K562 (cell line): ENCODE results near the gene PAXIP1. TPM values are rescaled to one million over a fixed set of nuclear protein-coding genes. Genes with fewer than 3 reads are reported as not detected.

ENCODE experiments used
- ATAC-seq: fragments of 200-7000 bp; cut with Tn5 transposase; 3 replicates; pipeline ENCODE4 v1.9.1; 2020; ENCODE audit warnings: moderate library complexity
- BruUV-seq: library from RNA; stranded (reverse); fragments of 400-500 nt; replicated peaks from 2 replicates; lab custom pipeline; 2021; lab: Mats Ljungman, UMichigan
- CTCF ChIA-PET: fragments of 300-600 bp; formaldehyde crosslinking; extraction: SDS; loops from one replicate; lab custom pipeline; 2021; ENCODE audit warnings: low intra/inter-chr PET ratio; lab: Yijun Ruan, JAX
- POLR2A ChIA-PET: fragments of 300-600, 350-650 bp; sonication (Branson Sonifier 250); formaldehyde crosslinking; extraction: SDS; loops from one replicate; lab custom pipeline; 2021; ENCODE audit warnings: antibody characterized with exemption, inconsistent platforms; lab: Yijun Ruan, JAX
- DNase-seq, 4 experiments: peaks; one replicate each; pipeline versions ENCODE4 v3.0.0 to v3.0.0-alpha.2; 2011 to 2018; ENCODE audit warnings: low spot score in 3 of 4, mixed read lengths in 3 of 4; ENCODE audit errors: extremely low read depth in 1 of 4
- FAIRE-seq: peaks from 2 replicates; lab custom pipeline; 2011; peaks lifted over from hg19 to GRCh38; lab: Jason Lieb, UNC
- H2AFZ ChIP-seq: 2 replicates; pipeline ENCODE4 v1.6.0; 2011; ENCODE audit warnings: low read depth, low read length, control low read depth, inconsistent platforms
- H3K27ac ChIP-seq: fragments of 200-600 bp; 3 replicates; pipeline ENCODE4 v1.8.0; 2011; ENCODE audit warnings: low read depth, mild to moderate bottlenecking, control low read depth, inconsistent platforms, low read length, moderate library complexity, mixed read lengths; ENCODE audit errors: extremely low read depth
- H3K27me3 ChIP-seq, 2 experiments: fragments of 300-600 bp in 1 of 2; 2 replicates in 1 of 2; 3 replicates in 1 of 2; pipeline versions ENCODE4 v1.6.0 to v1.8.0; 2011; ENCODE audit warnings: inconsistent platforms in 2 of 2, low read length in 2 of 2, mild to moderate bottlenecking in 1 of 2, mixed read lengths in 1 of 2, moderate library complexity in 1 of 2; ENCODE audit not compliant: control insufficient read depth in 2 of 2, insufficient read depth in 2 of 2
- H3K36me3 ChIP-seq: fragments of 300-600 bp; 3 replicates; pipeline ENCODE4 v1.8.0; 2011; ENCODE audit warnings: mild to moderate bottlenecking, low read length, inconsistent platforms; ENCODE audit not compliant: control insufficient read depth, insufficient read depth
- H3K4me1 ChIP-seq, 2 experiments: fragments of 200-600 bp in 1 of 2; replicated peaks in 1 of 2; 2 replicates in 1 of 2; 3 replicates in 1 of 2; pipeline versions ENCODE4 v1.5.1 to v1.8.0; 2011; ENCODE audit warnings: inconsistent platforms in 2 of 2, low read length in 2 of 2, mild to moderate bottlenecking in 1 of 2, mixed read lengths in 1 of 2, moderate library complexity in 1 of 2; ENCODE audit not compliant: control insufficient read depth in 2 of 2, insufficient read depth in 2 of 2
- H3K4me2 ChIP-seq: 2 replicates; pipeline ENCODE4 v1.6.1; 2011; ENCODE audit warnings: low read length, control low read depth, inconsistent platforms, mixed read lengths; ENCODE audit not compliant: insufficient read depth
- H3K4me3 ChIP-seq: fragments of 200-600 bp; sonication (generic), shearing (Covaris generic); 2 replicates; pipeline ENCODE4 v1.5.1; 2016; ENCODE audit warnings: control low read depth, inconsistent platforms
- H3K79me2 ChIP-seq: fragments of 200-600 bp; 3 replicates; pipeline ENCODE4 v1.8.0; 2011; ENCODE audit warnings: low read length, inconsistent platforms; ENCODE audit not compliant: control insufficient read depth, insufficient read depth
- H3K9ac ChIP-seq, 2 experiments: 2 replicates each; pipeline versions ENCODE4 v1.6.0 to v1.6.1; 2011; ENCODE audit warnings: low read depth in 2 of 2, low read length in 2 of 2, control low read depth in 1 of 2, inconsistent platforms in 1 of 2, mild to moderate bottlenecking in 1 of 2, mixed read lengths in 1 of 2; ENCODE audit not compliant: insufficient read depth in 1 of 2
- H3K9me1 ChIP-seq: one replicate; pipeline ENCODE4 v1.6.0; 2011; ENCODE audit warnings: inconsistent platforms, mild to moderate bottlenecking, low read length, moderate library complexity; ENCODE audit not compliant: control insufficient read depth, insufficient read depth
- H3K9me3 ChIP-seq: replicated peaks from 2 replicates; pipeline ENCODE4 v1.5.1; 2011; ENCODE audit warnings: low read depth, low read length, inconsistent platforms; ENCODE audit not compliant: control insufficient read depth, insufficient read depth
- H4K20me1 ChIP-seq: replicated peaks from 2 replicates; pipeline ENCODE4 v1.6.1; 2011; ENCODE audit warnings: low read length, inconsistent platforms, mixed read lengths; ENCODE audit not compliant: control insufficient read depth, insufficient read depth
- ARID1B ChIP-seq: fragments of 450-650 bp; IDR thresholded peaks from 2 replicates; pipeline ENCODE4 v1.6.1; 2016; ENCODE audit warnings: antibody characterized with exemption, mild to moderate bottlenecking, inconsistent platforms
- CXXC5 ChIP-seq: fragments of 250-450 bp; sonication (Bioruptor Pico); IDR thresholded peaks from 2 replicates; pipeline ENCODE4 v1.8.0; 2022; ENCODE audit warnings: inconsistent platforms, mild to moderate bottlenecking, moderate library complexity
- PTTG1 ChIP-seq: fragments of 450-650 bp; IDR thresholded peaks from 2 replicates; pipeline ENCODE4 v1.6.1; 2016; ENCODE audit warnings: low read depth, mild to moderate bottlenecking, missing genetic modification characterization, missing compliant biosample characterization
- RBBP5 ChIP-seq: fragments of 200-600 bp; sonication (generic); IDR thresholded peaks from 2 replicates; pipeline ENCODE4 v1.6.1; 2012; ENCODE audit warnings: borderline replicate concordance, mild to moderate bottlenecking, low read length, control low read depth, inconsistent platforms; ENCODE audit not compliant: insufficient read depth, poor library complexity, severe bottlenecking
- SRSF3 ChIP-seq: fragments of 200-400 bp; formaldehyde crosslinking; IDR thresholded peaks from 2 replicates; pipeline ENCODE4 v1.6.1; 2016; ENCODE audit warnings: mild to moderate bottlenecking, low read length, moderate library complexity; ENCODE audit not compliant: insufficient read depth
- TRIM24 ChIP-seq, 2 experiments: fragments of 450-650 bp; IDR thresholded peaks; 2 replicates each; pipeline ENCODE4 v1.6.1; 2016
- ZC3H4 ChIP-seq: sonication (generic); formaldehyde crosslinking; IDR thresholded peaks from 2 replicates; pipeline ENCODE4 v1.9.0; 2021; ENCODE audit warnings: missing genetic modification reagents, borderline replicate concordance
- ZNF232 ChIP-seq: sonication (generic); formaldehyde crosslinking; IDR thresholded peaks from 2 replicates; pipeline ENCODE4 v1.8.0; 2022; ENCODE audit warnings: mild to moderate bottlenecking, missing genetic modification reagents
- ZNF239 ChIP-seq: fragments of 250-450 bp; sonication (Bioruptor Pico); IDR thresholded peaks from 2 replicates; pipeline ENCODE4 v1.4.0; 2020; ENCODE audit warnings: mild to moderate bottlenecking
- ZNF583 ChIP-seq: fragments of 250-450 bp; sonication (Bioruptor Pico); IDR thresholded peaks from 2 replicates; pipeline ENCODE4 v1.4.0; 2020
- WGBS: fragments of 100-300 bp; shearing (Covaris generic); methylation state at CpG from one replicate; pipeline ENCODE4 v1.1.6; 2016; ENCODE audit warnings: low coverage, mixed read lengths; ENCODE audit not compliant: insufficient coverage; ENCODE audit errors: missing lambda C conversion rate; 5-methylcytosine and 5-hydroxymethylcytosine counted together
- in situ Hi-C: fragments of 300-500 bp; cut with MboI; formaldehyde crosslinking; loops from 4 replicates; pipeline ENCODE4 v1.15.0; 2018; ENCODE audit warnings: inconsistent platforms, mixed read lengths
- intact Hi-C: fragments of 100-400 bp; cut with micrococcal nuclease; formaldehyde crosslinking; loops from 2 replicates; pipeline ENCODE4 v1.14.2; 2022
- polyA plus RNA-seq, 8 experiments: library from polyadenylated mRNA; depleted of rRNA in 4 of 8; stranded (reverse) in 5 of 8; unstranded in 3 of 8; fragments of >200 nt; fragmentation: Nextera tagmentation in 2 of 8; fragmentation: Illumina TruSeq in 1 of 8; extraction: Ambion mirVana in 2 of 8; extraction: Trizol in 1 of 8; gene quantifications; 2 replicates each; pipeline versions ENCODE4 v1.2.1 to v1.2.3, GENCODE V29; 2011 to 2014; ENCODE audit warnings: inconsistent platforms in 1 of 8, missing spikeins in 1 of 8
- total RNA-seq, 7 experiments: library from RNA; depleted of rRNA in 6 of 7; stranded (reverse); fragments of >200 nt in 6 of 7; fragmentation: Illumina TruSeq in 2 of 7; extraction: Trizol in 2 of 7; gene quantifications; 2 replicates each; pipeline versions ENCODE4 v1.2.1 to v1.2.3, GENCODE V29; 2011 to 2021; ENCODE audit warnings: low replicate concordance in 1 of 7
- TF ChIP-seq, protein P1 (sequence below): fragments of 450-650 bp; IDR thresholded peaks from one replicate; pipeline ENCODE4 v1.6.1; 2018; ENCODE audit warnings: mild to moderate bottlenecking, moderate library complexity; ENCODE audit not compliant: partially characterized antibody
- TF ChIP-seq, protein P2 (sequence below): fragments of 250-450 bp; sonication (Bioruptor Pico); IDR thresholded peaks from 2 replicates; pipeline ENCODE4 v1.8.0; 2021; ENCODE audit warnings: moderate library complexity, mild to moderate bottlenecking, inconsistent platforms
- TF ChIP-seq, protein P3 (sequence below), 3 experiments: IDR thresholded peaks in 2 of 3; conservative IDR thresholded peaks in 1 of 3; 2 replicates each; pipeline ENCODE4 v1.5.1; 2011 to 2012; ENCODE audit warnings: low read length in 3 of 3, mild to moderate bottlenecking in 3 of 3, control low read depth in 2 of 3, improper control_type of control experiment in 1 of 3, inconsistent platforms in 1 of 3, low read depth in 1 of 3, mixed read lengths in 1 of 3, moderate library complexity in 1 of 3; ENCODE audit not compliant: insufficient read depth in 2 of 3

PAXIP1 gene
- total and polyA plus RNA-seq, 9 of the 15 experiments (the other 6 are each of a cell fraction or from before 2014, with no cell fraction given), result 9.7 to 37.9 (median 28.4) TPM

DNA sequence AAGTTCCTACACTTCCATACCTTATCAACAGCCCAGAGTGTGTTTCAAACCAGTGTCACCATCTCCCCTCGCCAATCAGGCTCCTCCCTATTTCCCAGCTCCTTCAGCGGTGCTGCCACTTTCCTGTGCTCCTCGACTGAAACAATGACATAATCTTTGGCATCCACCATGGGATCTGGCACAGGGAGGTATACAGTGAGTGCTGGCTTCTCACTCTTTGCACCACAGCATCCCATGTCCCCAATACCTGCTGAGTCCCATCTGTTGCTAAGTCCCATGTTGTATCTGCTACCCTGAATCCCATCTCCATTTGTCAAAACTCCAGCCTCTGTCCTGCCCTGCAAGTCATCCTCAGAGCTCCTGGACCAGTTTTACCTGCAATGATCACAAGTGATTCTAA, 15.4 kb downstream of the PAXIP1 start:
- no TSS peak for BruUV-seq
- 50% methylated on average over 3 of the region's 3 CpGs for WGBS
- no peak overlapping the region for H3K27ac ChIP-seq
- H3K9me1 ChIP-seq, result peaks cover 4% of the 10 kb centered on the region
- peaks cover 75% of the 10 kb centered on the region for H3K36me3 ChIP-seq
- FAIRE-seq (no peak), ATAC-seq (no peak), DNase-seq (no peak)
- H3K27me3 ChIP-seq, result no peaks in the 10 kb centered on the region
- H3K79me2 ChIP-seq, result peaks cover 3% of the 10 kb centered on the region; the same call in 1 of the 3 replicates
- intact Hi-C loops, result no loop called here
- 0 out of 2 replicates have a peak, but pooled peaks cover 3% of the 10 kb centered on the region for H4K20me1 ChIP-seq
- H3K9ac ChIP-seq, result no peak overlapping the region
- TF ChIP-seq ARID1B, result no peak
- TF ChIP-seq CXXC5 (CRISPR knock-in tag), result no peak
- no peak for TF ChIP-seq ZNF239 (CRISPR knock-in tag)
- TF ChIP-seq, protein P1, sequence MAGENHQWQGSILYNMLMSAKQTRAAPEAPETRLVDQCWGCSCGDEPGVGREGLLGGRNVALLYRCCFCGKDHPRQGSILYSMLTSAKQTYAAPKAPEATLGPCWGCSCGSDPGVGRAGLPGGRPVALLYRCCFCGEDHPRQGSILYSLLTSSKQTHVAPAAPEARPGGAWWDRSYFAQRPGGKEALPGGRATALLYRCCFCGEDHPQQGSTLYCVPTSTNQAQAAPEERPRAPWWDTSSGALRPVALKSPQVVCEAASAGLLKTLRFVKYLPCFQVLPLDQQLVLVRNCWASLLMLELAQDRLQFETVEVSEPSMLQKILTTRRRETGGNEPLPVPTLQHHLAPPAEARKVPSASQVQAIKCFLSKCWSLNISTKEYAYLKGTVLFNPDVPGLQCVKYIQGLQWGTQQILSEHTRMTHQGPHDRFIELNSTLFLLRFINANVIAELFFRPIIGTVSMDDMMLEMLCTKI, result no peak
- TF ChIP-seq, protein P2, sequence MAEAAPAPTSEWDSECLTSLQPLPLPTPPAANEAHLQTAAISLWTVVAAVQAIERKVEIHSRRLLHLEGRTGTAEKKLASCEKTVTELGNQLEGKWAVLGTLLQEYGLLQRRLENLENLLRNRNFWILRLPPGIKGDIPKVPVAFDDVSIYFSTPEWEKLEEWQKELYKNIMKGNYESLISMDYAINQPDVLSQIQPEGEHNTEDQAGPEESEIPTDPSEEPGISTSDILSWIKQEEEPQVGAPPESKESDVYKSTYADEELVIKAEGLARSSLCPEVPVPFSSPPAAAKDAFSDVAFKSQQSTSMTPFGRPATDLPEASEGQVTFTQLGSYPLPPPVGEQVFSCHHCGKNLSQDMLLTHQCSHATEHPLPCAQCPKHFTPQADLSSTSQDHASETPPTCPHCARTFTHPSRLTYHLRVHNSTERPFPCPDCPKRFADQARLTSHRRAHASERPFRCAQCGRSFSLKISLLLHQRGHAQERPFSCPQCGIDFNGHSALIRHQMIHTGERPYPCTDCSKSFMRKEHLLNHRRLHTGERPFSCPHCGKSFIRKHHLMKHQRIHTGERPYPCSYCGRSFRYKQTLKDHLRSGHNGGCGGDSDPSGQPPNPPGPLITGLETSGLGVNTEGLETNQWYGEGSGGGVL, result no peak
- no peak for TF ChIP-seq TRIM24 (IDR thresholded peaks at IDR 0.05)
- no peak for TF ChIP-seq ZC3H4
- TF ChIP-seq PTTG1 (tag), result no peak
- TF ChIP-seq SRSF3, result no peak
- no peak for TF ChIP-seq RBBP5
- TF ChIP-seq ZNF232 (CRISPR knock-in tag), result no peak
- TF ChIP-seq ZNF583 (CRISPR knock-in tag), result no peak
- TF ChIP-seq, protein P3, sequence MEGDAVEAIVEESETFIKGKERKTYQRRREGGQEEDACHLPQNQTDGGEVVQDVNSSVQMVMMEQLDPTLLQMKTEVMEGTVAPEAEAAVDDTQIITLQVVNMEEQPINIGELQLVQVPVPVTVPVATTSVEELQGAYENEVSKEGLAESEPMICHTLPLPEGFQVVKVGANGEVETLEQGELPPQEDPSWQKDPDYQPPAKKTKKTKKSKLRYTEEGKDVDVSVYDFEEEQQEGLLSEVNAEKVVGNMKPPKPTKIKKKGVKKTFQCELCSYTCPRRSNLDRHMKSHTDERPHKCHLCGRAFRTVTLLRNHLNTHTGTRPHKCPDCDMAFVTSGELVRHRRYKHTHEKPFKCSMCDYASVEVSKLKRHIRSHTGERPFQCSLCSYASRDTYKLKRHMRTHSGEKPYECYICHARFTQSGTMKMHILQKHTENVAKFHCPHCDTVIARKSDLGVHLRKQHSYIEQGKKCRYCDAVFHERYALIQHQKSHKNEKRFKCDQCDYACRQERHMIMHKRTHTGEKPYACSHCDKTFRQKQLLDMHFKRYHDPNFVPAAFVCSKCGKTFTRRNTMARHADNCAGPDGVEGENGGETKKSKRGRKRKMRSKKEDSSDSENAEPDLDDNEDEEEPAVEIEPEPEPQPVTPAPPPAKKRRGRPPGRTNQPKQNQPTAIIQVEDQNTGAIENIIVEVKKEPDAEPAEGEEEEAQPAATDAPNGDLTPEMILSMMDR (IDR thresholded peaks at IDR 0.05 in 2 of 3, conservative IDR thresholded peaks at IDR 0.05 in 1 of 3; ENCODE audit: insufficient read depth in 2 of 3, low read depth in 1 of 3, low read length in 3 of 3), result no peak
- ChIA-PET POLR2A (interaction anchor here (0.7 to 1.5 kb wide), 4 partner anchors 10 to 403 kb away, joined by 3 to 5 read pairs (median 4); partner anchors contain the start of gene PAXIP1), CTCF (no interaction called here)
- H3K4me1 ChIP-seq, result no peaks in the 10 kb centered on the region
- in situ Hi-C loops, result no loop called here
- no peak overlapping the region for H3K4me2 ChIP-seq
- no peak overlapping the region for H3K4me3 ChIP-seq
- no peak overlapping the region for H2AFZ ChIP-seq
- H3K9me3 ChIP-seq, result no peaks in the 10 kb centered on the region
